Endodermal cell (in vitro differentiated cells): Measurements from ENCODE around the gene PRKCA. TPM values are rescaled to one million over a fixed set of nuclear protein-coding genes. Genes with fewer than 3 reads are reported as not detected.

ENCODE experiments used
- DNase-seq: peaks from one replicate; pipeline ENCODE4 v3.0.0-alpha.2; 2017
- H3K27ac ChIP-seq: 2 replicates; pipeline ENCODE4 v1.5.1; 2013; ENCODE audit warnings: mild to moderate bottlenecking, low read depth, low read length, moderate library complexity
- H3K27me3 ChIP-seq: 2 replicates; pipeline ENCODE4 v1.6.1; 2013; ENCODE audit warnings: mild to moderate bottlenecking, low read length, moderate library complexity; ENCODE audit not compliant: insufficient read depth, control insufficient read depth, poor library complexity, severe bottlenecking
- H3K36me3 ChIP-seq: 2 replicates; pipeline ENCODE4 v1.7.0; 2013; ENCODE audit warnings: mild to moderate bottlenecking, low read length, moderate library complexity; ENCODE audit not compliant: control insufficient read depth, insufficient read depth
- H3K4me1 ChIP-seq: one replicate; pipeline ENCODE4 v1.7.0; 2013; ENCODE audit warnings: low read length; ENCODE audit not compliant: control insufficient read depth, insufficient read depth
- H3K4me3 ChIP-seq: 2 replicates; pipeline ENCODE4 v1.5.1; 2013; ENCODE audit warnings: mild to moderate bottlenecking, low read length, moderate library complexity
- H3K9ac ChIP-seq: 2 replicates; pipeline ENCODE4 v1.6.1; 2013; ENCODE audit warnings: mild to moderate bottlenecking, low read length, moderate library complexity; ENCODE audit not compliant: poor library complexity, severe bottlenecking; ENCODE audit errors: extremely low read depth
- H3K9me3 ChIP-seq: 2 replicates; pipeline ENCODE4 v1.6.1; 2013; ENCODE audit warnings: mild to moderate bottlenecking, low read length, moderate library complexity; ENCODE audit not compliant: control insufficient read depth
- H3K27ac Mint-ChIP-seq: 2 replicates; pipeline ENCODE4 v1.8.0; 2020; ENCODE audit warnings: mixed read lengths
- H3K27me3 Mint-ChIP-seq: 2 replicates; pipeline ENCODE4 v1.8.0; 2021; ENCODE audit warnings: mild to moderate bottlenecking, mixed read lengths; ENCODE audit not compliant: insufficient read depth
- H3K36me3 Mint-ChIP-seq: 2 replicates; pipeline ENCODE4 v1.8.0; 2020; ENCODE audit warnings: low read depth, mixed read lengths
- H3K4me1 Mint-ChIP-seq: 2 replicates; pipeline ENCODE4 v1.8.0; 2020; ENCODE audit warnings: mixed read lengths
- H3K4me3 Mint-ChIP-seq: 2 replicates; pipeline ENCODE4 v1.8.0; 2020; ENCODE audit warnings: mild to moderate bottlenecking, moderate library complexity, mixed read lengths
- H3K9me3 Mint-ChIP-seq: 2 replicates; pipeline ENCODE4 v1.8.0; 2020; ENCODE audit warnings: mild to moderate bottlenecking, mixed read lengths
- WGBS, 2 experiments: methylation state at CpG; one replicate each; pipeline versions ENCODE4 v1.1.5 to v1.1.7; 2013; ENCODE audit warnings: missing lambda C conversion rate in 2 of 2, mixed read lengths in 1 of 2; ENCODE audit not compliant: insufficient coverage in 1 of 2, insufficient read length in 1 of 2; 5-methylcytosine and 5-hydroxymethylcytosine counted together
- total RNA-seq, 2 donors: library from RNA; stranded (reverse); fragmentation: NEBNext Ultra II Directional in 1 of 2; extraction: Animal tissue kit (Norgen Biotek cat#: 25700) in 1 of 2; gene quantifications; 2 replicates in 1 of 2; 3 replicates in 1 of 2; pipeline ENCODE4 v1.2.1, GENCODE V29; 2021
- TF ChIP-seq, protein P1 (sequence below): fragments of 200-600 bp; sonication (generic); conservative IDR thresholded peaks from 2 replicates; pipeline ENCODE4 v1.5.0; 2021; ENCODE audit warnings: antibody characterized with exemption, mild to moderate bottlenecking

Gene PRKCA
- total RNA-seq, 2 donors from 2014 or later, result 8.7 to 14.6 TPM

GRCh38 chr17:66351033-66351432 lies 48.6 kb downstream of the PRKCA start:
- H3K27ac Mint-ChIP-seq, result no peak overlapping the region

DNA sequence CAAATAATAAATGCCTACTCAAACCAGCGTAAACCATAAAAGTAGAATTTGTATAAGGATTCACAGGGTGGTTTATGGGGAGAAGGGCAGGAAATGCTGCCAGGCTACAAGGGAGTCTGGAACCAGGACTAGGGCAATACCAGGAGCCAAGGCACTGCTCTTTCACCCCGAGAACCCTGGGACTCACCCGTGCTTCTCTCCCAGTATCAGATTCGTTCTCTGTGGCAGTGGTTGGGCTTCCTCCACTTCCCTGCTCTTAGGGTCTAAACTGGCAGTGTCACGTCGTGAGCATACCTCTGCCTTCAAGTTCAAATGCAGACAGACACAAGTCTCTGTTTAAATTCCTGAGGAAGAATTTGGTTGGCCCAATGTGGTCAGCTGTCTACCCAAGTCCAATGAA lies 49.3 kb downstream of the PRKCA start:
- peaks cover 10% of the 10 kb centered on the region for H3K4me1 ChIP-seq
- H3K27me3 Mint-ChIP-seq, result peaks cover 30% of the 10 kb centered on the region
- H3K27ac Mint-ChIP-seq, result no peak overlapping the region
- H3K4me3 Mint-ChIP-seq, result no peak overlapping the region
- H3K36me3 ChIP-seq, result no peaks in the 10 kb centered on the region
- H3K9ac ChIP-seq, result no peak overlapping the region
- H3K4me3 ChIP-seq, result no peak overlapping the region
- no peak overlapping the region for H3K27ac ChIP-seq
- H3K9me3 Mint-ChIP-seq, result no peaks in the 10 kb centered on the region
- no peaks in the 10 kb centered on the region for H3K36me3 Mint-ChIP-seq
- H3K9me3 ChIP-seq, result no peaks in the 10 kb centered on the region
- DNase-seq, result no peak
- 88 to 94% methylated on average over 2 to 6 of the region's 6 CpGs for WGBS, 2 experiments
- TF ChIP-seq, protein P1, sequence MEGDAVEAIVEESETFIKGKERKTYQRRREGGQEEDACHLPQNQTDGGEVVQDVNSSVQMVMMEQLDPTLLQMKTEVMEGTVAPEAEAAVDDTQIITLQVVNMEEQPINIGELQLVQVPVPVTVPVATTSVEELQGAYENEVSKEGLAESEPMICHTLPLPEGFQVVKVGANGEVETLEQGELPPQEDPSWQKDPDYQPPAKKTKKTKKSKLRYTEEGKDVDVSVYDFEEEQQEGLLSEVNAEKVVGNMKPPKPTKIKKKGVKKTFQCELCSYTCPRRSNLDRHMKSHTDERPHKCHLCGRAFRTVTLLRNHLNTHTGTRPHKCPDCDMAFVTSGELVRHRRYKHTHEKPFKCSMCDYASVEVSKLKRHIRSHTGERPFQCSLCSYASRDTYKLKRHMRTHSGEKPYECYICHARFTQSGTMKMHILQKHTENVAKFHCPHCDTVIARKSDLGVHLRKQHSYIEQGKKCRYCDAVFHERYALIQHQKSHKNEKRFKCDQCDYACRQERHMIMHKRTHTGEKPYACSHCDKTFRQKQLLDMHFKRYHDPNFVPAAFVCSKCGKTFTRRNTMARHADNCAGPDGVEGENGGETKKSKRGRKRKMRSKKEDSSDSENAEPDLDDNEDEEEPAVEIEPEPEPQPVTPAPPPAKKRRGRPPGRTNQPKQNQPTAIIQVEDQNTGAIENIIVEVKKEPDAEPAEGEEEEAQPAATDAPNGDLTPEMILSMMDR, result no peak
- peaks cover 35% of the 10 kb centered on the region for H3K4me1 Mint-ChIP-seq
- peaks cover 19% of the 10 kb centered on the region for H3K27me3 ChIP-seq

More at GRCh38 chr17:66351033-66351432, 48.6 kb downstream of the PRKCA start:
- H3K9ac ChIP-seq, result no peak overlapping the region
- DNase-seq, result no peak
- no peak overlapping the region for H3K4me3 ChIP-seq
- Mint-ChIP-seq H3K4me1 (peaks cover 35% of the 10 kb centered on the region), H3K27me3 (peaks cover 29% of the 10 kb centered on the region), H3K4me3 (no peak overlapping the region), H3K9me3 (no peaks in the 10 kb centered on the region), H3K36me3 (no peaks in the 10 kb centered on the region)
- no peak overlapping the region for H3K27ac ChIP-seq
- TF ChIP-seq, protein P1, result no peak
- H3K27me3 ChIP-seq, result peaks cover 19% of the 10 kb centered on the region
- no peaks in the 10 kb centered on the region for H3K9me3 ChIP-seq
- no peaks in the 10 kb centered on the region for H3K36me3 ChIP-seq
- 95% methylated on average over 5 of the region's 5 CpGs; no CpG with 5 or more reads in 1 of the 2 experiments for WGBS, 2 experiments
- peaks cover 10% of the 10 kb centered on the region for H3K4me1 ChIP-seq

DNA sequence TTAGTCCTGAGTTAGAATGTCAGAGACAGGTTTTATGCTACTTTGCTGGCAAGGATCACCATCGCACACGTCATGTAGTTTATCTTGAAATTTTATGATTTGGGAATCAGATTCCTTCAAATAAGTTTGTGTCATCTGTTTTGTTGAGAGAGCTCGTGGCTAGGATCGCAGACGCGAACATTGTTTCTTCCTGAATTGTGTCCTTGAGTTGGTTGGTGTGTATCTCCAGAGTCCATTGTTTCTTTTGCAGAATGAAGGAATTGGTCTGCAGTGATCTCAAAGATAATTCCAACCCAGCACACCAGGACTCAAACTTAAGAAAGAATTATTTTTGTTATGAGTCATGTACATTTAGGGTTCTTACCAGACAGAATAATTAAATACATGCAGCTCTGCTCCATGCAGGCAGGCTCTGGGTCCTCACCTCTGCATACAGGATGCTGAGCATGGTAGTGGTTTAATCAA lies 51.6 kb downstream of the PRKCA start:
- H3K27ac ChIP-seq, result no peak overlapping the region
- TF ChIP-seq, protein P1, result no peak
- H3K9me3 Mint-ChIP-seq, result no peaks in the 10 kb centered on the region
- peaks cover 28% of the 10 kb centered on the region for H3K4me1 Mint-ChIP-seq
- WGBS, 2 experiments, result 88 to 100% methylated on average over 2 to 6 of the region's 6 CpGs
- DNase-seq, result no peak
- H3K36me3 ChIP-seq, result no peaks in the 10 kb centered on the region
- H3K4me1 ChIP-seq, result peaks cover 10% of the 10 kb centered on the region
- H3K4me3 Mint-ChIP-seq, result no peak overlapping the region
- peaks cover 29% of the 10 kb centered on the region for H3K27me3 ChIP-seq
- no peaks in the 10 kb centered on the region for H3K9me3 ChIP-seq
- H3K4me3 ChIP-seq, result no peak overlapping the region
- no peak overlapping the region for H3K27ac Mint-ChIP-seq
- no peaks in the 10 kb centered on the region for H3K36me3 Mint-ChIP-seq
- H3K27me3 Mint-ChIP-seq, result peaks cover 34% of the 10 kb centered on the region
- no peak overlapping the region for H3K9ac ChIP-seq
